ENCODE results near the gene WDR90.

Gene WDR90

DNA sequence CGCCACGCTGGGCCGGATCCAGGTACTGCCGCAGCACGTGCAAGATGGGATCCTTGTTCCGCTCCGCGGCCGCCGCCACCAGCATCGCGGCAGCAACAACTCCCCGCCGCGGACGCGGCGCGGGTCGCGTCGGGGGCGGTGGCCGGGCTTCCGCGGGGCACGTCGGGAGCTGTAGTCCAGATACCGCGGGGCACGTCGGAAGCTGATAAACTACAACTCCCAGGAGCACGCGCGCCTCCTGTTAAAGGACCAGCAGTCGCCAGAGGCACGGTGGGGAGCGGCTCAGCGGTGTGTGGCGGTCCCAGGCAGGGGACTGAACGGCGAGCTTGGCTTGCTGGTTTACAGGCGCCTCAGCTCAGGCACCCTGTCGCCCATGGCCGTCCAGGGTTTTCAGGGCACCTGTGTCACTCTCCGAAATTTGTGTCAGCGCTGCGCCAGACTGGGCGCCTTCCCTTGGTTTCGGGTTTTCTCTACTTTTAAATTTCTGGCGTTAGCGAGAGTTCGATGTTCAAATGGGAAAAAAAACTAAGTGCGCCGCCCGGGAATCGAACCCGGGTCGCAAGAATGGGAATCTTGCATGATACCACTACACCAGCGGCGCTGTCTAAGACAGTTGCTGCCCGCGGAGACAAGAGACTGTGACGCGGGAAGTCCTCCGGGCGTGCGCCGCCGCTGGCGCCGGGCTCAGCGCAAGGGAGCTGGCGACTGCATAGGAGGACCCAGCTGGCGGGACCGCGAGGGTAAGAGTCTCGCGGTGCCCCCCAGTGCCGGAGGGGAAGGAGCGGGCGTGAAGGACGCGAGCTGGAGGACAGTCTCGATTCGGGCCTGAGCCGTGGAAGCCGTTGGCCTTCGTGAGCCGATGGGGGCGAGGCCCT lies 12.7 kb upstream of the WDR90 start, which contains the start of gene METTL26 (continued):
- no peak for TF ChIP-seq ZNF280D (tag by site-specific recombination; IDR thresholded peaks at IDR 0.05)
- TF ChIP-seq ZBTB8A (tag by site-specific recombination; IDR thresholded peaks at IDR 0.05) = peak; percentile 99
- TF ChIP-seq ZNF596 (tag by site-specific recombination; IDR thresholded peaks at IDR 0.05) = peak; percentile 30
- TF ChIP-seq ZNF121 (tag by site-specific recombination; IDR thresholded peaks at IDR 0.05) = no peak
- TF ChIP-seq ZNF335 (tag by site-specific recombination; conservative IDR thresholded peaks at IDR 0.05) = peak; percentile 98
- no peak for TF ChIP-seq ZNF555 (tag by site-specific recombination; conservative IDR thresholded peaks at IDR 0.05)
- TF ChIP-seq ZNF175 (tag by site-specific recombination; IDR thresholded peaks at IDR 0.05) = no peak
- TF ChIP-seq ZNF202 (tag by site-specific recombination; IDR thresholded peaks at IDR 0.05; ENCODE audit: borderline replicate concordance) = no peak
- TF ChIP-seq ZNF660 (tag by site-specific recombination; IDR thresholded peaks at IDR 0.05) = peak; percentile 84
- peak; percentile 21; the same call in 1 of the 2 replicates for TF ChIP-seq ZNF623 (tag by site-specific recombination; IDR thresholded peaks at IDR 0.05)
- no peak for TF ChIP-seq ZNF654 (tag by site-specific recombination; IDR thresholded peaks at IDR 0.05; ENCODE audit: low read depth)
- no peak for TF ChIP-seq ZNF133 (tag by site-specific recombination; IDR thresholded peaks at IDR 0.05)
- TF ChIP-seq ZNF510 (tag by site-specific recombination; IDR thresholded peaks at IDR 0.05; ENCODE audit: insufficient replicate concordance) = no peak
- TF ChIP-seq PBX3 (CRISPR knock-in tag; IDR thresholded peaks at IDR 0.05) = peak; percentile 81
- TF ChIP-seq ZNF155 (tag by site-specific recombination; IDR thresholded peaks at IDR 0.05) = no peak
- 0 out of 2 replicates have a peak, but pooled peaks have one; percentile 21 for TF ChIP-seq HOXD13 (CRISPR knock-in tag; IDR thresholded peaks at IDR 0.05; ENCODE audit: borderline replicate concordance)
- TF ChIP-seq ZNF112 (tag by site-specific recombination; IDR thresholded peaks at IDR 0.05) = no peak
- TF ChIP-seq, protein P1, sequence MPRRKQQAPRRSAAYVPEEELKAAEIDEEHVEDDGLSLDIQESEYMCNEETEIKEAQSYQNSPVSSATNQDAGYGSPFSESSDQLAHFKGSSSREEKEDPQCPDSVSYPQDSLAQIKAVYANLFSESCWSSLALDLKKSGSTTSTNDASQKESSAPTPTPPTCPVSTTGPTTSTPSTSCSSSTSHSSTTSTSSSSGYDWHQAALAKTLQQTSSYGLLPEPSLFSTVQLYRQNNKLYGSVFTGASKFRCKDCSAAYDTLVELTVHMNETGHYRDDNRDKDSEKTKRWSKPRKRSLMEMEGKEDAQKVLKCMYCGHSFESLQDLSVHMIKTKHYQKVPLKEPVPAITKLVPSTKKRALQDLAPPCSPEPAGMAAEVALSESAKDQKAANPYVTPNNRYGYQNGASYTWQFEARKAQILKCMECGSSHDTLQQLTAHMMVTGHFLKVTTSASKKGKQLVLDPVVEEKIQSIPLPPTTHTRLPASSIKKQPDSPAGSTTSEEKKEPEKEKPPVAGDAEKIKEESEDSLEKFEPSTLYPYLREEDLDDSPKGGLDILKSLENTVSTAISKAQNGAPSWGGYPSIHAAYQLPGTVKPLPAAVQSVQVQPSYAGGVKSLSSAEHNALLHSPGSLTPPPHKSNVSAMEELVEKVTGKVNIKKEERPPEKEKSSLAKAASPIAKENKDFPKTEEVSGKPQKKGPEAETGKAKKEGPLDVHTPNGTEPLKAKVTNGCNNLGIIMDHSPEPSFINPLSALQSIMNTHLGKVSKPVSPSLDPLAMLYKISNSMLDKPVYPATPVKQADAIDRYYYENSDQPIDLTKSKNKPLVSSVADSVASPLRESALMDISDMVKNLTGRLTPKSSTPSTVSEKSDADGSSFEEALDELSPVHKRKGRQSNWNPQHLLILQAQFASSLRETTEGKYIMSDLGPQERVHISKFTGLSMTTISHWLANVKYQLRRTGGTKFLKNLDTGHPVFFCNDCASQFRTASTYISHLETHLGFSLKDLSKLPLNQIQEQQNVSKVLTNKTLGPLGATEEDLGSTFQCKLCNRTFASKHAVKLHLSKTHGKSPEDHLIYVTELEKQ (tag by site-specific recombination; IDR thresholded peaks at IDR 0.05; ENCODE audit: borderline replicate concordance) = no peak
- no peak for TF ChIP-seq ZSCAN16 (tag by site-specific recombination; IDR thresholded peaks at IDR 0.05)
- TF ChIP-seq SETDB1 (IDR thresholded peaks at IDR 0.05; ENCODE audit: insufficient read length, low read length) = no peak
- no peak for TF ChIP-seq FEZF1 (tag by site-specific recombination; IDR thresholded peaks at IDR 0.05)
- no peak for TF ChIP-seq ZNF48 (tag by site-specific recombination; IDR thresholded peaks at IDR 0.05)
- TF ChIP-seq ZNF157 (tag by site-specific recombination; IDR thresholded peaks at IDR 0.05) = no peak
- TF ChIP-seq ZSCAN4 (tag by site-specific recombination; IDR thresholded peaks at IDR 0.05) = peak; percentile 43; the same call in 1 of the 2 replicates
- TF ChIP-seq PRDM1 (tag by site-specific recombination; IDR thresholded peaks at IDR 0.05) = peak; percentile 81
- no peak for TF ChIP-seq ZNF433 (tag by site-specific recombination; IDR thresholded peaks at IDR 0.05; ENCODE audit: low read depth)
- TF ChIP-seq, protein P2, sequence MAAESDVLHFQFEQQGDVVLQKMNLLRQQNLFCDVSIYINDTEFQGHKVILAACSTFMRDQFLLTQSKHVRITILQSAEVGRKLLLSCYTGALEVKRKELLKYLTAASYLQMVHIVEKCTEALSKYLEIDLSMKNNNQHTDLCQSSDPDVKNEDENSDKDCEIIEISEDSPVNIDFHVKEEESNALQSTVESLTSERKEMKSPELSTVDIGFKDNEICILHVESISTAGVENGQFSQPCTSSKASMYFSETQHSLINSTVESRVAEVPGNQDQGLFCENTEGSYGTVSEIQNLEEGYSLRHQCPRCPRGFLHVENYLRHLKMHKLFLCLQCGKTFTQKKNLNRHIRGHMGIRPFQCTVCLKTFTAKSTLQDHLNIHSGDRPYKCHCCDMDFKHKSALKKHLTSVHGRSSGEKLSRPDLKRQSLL (tag by site-specific recombination; IDR thresholded peaks at IDR 0.05) = no peak; the same call in none of the 2 replicates
- peak; percentile 77 for TF ChIP-seq SP3 (tag by site-specific recombination; IDR thresholded peaks at IDR 0.05)
- TF ChIP-seq REPIN1 (tag by site-specific recombination; IDR thresholded peaks at IDR 0.05; ENCODE audit: low read depth) = 0 out of 2 replicates have a peak, but pooled peaks have one; percentile 75
- TF ChIP-seq ZNF501 (tag by site-specific recombination; IDR thresholded peaks at IDR 0.05) = peak; percentile 86
- TF ChIP-seq GLIS1 (tag by site-specific recombination; IDR thresholded peaks at IDR 0.05) = no peak; the same call in 1 of the 2 replicates

Data from HEK293 (cell line).